Choroid plexus epithelial cell (primary cell): ENCODE data around the gene THTPA.
"Not testable (repeated sequence)": the region's sequence is repeated elsewhere in the genome, so short reads cannot be mapped to it uniquely, and the experiment has no call there.

ENCODE experiments used
- DNase-seq: peaks from one replicate; pipeline ENCODE4 v3.0.0-alpha.2; 2010; ENCODE audit warnings: low read depth
- H3K4me3 ChIP-seq: 2 replicates; pipeline ENCODE4 v1.5.1; 2011; ENCODE audit warnings: low read depth, mild to moderate bottlenecking, control low read depth, low read length, moderate library complexity
- TF ChIP-seq, protein P1 (sequence below): conservative IDR thresholded peaks from 2 replicates; pipeline ENCODE4 v1.5.1; 2011; ENCODE audit warnings: low read depth, mild to moderate bottlenecking, control low read depth, inconsistent platforms, low read length, moderate library complexity

THTPA gene

DNA sequence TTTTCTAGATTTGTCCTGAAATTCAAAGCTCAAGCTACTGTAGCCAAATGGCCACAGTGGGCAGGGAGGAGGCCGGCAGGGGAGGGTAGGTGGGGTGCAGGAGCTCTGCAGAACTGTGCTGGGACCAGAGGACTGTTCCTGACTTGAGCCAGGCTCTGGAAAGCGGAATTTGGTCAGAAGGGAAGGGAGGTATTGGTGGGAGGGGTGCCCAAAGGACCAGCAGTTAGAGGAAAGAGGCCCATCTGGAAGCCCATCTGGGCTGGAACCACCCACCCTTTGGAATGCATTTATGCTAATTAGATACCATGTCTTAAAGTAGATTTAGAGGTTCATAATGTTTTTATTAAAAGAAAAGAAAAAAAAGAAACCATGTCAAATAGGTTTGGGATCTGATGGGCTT lies 47.0 kb downstream of the THTPA start:
- H3K4me3 ChIP-seq: no peak overlapping the region
- TF ChIP-seq, protein P1, sequence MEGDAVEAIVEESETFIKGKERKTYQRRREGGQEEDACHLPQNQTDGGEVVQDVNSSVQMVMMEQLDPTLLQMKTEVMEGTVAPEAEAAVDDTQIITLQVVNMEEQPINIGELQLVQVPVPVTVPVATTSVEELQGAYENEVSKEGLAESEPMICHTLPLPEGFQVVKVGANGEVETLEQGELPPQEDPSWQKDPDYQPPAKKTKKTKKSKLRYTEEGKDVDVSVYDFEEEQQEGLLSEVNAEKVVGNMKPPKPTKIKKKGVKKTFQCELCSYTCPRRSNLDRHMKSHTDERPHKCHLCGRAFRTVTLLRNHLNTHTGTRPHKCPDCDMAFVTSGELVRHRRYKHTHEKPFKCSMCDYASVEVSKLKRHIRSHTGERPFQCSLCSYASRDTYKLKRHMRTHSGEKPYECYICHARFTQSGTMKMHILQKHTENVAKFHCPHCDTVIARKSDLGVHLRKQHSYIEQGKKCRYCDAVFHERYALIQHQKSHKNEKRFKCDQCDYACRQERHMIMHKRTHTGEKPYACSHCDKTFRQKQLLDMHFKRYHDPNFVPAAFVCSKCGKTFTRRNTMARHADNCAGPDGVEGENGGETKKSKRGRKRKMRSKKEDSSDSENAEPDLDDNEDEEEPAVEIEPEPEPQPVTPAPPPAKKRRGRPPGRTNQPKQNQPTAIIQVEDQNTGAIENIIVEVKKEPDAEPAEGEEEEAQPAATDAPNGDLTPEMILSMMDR: no peak
- DNase-seq: no peak

DNA sequence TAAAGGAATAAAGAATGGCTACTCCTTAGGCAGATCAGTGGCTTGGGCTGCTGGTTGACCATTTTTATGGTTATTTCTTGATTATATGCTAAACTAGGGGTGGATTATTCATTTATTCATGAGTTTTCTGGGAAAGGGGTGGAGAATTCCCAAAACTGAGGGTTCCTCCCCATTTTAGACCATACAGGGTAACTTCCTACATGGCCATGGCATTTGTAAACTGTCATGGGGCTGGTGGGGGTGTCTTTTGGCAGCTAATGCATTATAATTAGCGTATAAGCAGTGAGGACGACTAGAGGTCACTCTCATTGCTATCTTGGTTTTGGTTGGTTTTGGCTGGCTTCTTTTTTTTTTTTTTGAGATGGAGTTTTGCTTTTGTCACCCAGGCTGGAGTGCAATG lies 48.1 kb downstream of the THTPA start:
- no peak for DNase-seq
- TF ChIP-seq, protein P1: no peak
- H3K4me3 ChIP-seq: no peak overlapping the region

DNA sequence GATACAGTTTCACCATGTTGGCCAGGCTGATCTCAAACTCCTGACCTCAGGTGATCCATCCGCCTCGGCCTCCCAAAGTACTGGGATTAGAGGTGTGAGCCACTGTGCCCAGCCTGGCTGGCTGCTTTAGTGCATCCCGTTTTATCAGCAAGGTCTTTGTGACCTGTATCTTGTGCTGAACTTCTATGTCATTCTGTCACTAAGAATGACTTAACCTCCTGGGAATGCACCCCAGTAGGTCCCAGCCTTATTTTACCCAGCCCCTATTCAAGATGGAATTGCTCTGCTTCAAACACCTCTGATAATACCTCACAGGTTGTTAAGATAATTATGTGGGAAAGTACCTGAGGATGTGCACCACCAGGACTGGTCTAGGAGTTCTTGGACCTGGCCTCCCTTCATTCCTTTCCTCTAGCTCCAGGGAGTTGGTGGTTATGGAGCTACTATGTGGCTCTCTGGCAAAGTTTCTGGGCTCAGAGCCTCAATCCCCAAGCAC lies 48.7 kb downstream of the THTPA start:
- DNase-seq: no peak
- TF ChIP-seq, protein P1: no peak
- no peak overlapping the region for H3K4me3 ChIP-seq

DNA sequence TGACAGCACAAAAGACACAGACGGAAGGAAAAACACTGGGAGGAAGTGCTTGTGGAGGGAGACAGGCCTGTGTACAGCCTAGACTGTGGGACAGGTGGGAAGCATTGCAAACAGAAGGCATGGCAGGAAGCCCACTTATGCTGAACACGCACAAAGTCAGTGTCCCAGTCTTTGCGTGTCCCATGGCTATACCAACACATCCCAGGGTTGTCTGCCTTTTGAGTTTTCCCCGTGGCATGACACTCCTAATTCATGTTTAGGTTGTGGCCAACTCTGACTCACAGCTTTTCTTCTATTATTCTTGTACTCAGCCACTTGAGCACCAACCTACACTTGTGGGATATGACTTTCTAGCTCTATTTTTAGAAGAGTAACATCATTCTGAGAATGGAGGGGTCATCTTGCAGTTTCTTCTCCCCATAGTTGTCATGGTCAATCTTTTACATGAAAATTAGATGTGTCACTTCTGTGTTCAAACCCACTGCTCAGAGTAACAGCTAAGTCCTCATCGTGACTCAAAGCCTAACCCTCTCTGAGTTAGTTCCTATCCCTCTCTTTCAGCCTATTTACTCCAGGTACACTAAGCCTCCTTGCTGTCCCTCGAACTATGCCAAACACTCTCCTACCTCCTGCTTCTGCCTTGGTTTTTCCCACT lies 50.0 kb downstream of the THTPA start:
- TF ChIP-seq, protein P1: no peak
- no peak for DNase-seq
- H3K4me3 ChIP-seq: no peak overlapping the region

DNA sequence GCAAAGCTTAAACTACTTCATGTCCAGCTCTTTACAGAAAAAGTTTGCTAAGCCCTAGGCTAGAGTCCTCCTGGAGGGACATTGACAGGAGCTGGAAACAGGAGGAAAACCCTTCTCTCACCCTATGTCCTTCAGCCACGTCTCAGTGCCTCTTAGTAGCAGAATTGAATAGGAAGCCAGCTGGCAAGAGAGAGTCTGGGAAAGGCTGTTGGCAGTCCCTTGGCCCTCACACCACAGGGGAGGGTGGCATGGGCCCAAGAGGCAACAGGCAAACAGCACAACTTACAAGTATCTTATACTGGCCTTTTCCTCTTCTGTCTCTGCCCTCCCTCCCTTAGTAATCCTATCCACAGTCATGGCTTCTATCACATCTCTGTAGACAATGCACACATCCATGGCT lies 52.4 kb downstream of the THTPA start:
- H3K4me3 ChIP-seq: no peak overlapping the region
- TF ChIP-seq, protein P1: no peak
- no peak for DNase-seq

DNA sequence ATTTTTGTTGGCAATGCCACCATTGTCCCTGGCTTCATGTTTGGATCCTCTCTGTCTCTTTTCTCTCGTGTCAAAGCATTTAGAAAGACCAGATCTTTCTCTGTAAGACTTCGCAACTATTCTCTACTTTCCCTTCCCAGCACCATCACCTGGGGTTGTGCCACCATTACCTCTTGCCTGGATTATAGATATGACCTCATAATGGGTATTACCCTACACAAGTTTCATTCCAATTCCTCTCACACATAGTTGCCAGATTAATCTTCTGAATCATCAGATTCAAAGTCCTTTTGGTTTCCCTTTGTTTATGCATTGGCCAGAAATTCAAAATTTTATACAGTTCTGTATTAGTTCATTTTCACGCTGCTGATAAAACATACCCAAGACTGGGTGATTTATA lies 52.9 kb downstream of the THTPA start:
- no peak overlapping the region for H3K4me3 ChIP-seq
- no peak for DNase-seq
- TF ChIP-seq, protein P1: no peak

DNA sequence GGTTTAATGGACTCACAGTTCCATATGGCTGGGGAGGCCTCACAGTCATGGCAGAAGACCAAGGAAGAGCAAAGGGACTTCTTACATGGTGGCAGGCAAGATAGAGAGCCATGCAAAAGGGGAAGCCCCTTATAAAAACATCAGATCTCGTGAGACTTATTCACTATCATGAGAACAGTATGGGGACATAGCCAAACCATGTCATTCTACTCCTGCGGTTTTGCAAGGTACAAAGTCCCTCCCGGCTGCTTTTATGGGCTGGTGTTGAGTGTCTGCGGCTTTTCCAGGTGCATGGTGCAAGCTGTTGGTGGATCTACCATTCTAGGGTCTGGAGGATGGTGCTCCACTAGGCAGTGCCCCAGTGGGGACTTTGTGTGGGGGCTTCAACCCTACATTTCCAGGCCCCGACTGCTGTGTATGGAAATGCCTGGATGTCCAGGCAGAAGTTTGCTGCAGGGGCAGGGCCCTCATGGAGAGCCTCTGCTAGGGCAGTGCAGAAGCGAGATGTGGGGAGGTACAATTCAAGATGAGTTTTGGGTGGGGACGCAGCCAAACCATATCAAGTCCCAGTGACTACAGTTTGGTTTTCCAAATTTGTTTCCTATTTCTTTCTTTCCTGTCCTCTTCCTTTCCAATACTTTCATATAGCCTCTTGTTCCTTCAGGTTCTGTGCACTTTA lies 53.5 kb downstream of the THTPA start:
- not testable (repeated sequence) for H3K4me3 ChIP-seq, DNase-seq
